ENCODE data around the gene GTF2H2.
"Not testable (repeated sequence)": the region's sequence is repeated elsewhere in the genome, so short reads cannot be mapped to it uniquely, and the experiment has no call there.

Gene GTF2H2

GRCh38 chr5:71013575-71013974 lies 53.9 kb downstream of the GTF2H2 start:
- no peak for DNase-seq (ENCODE audit: low read depth in 2 of 2)

- DNase-seq (ENCODE audit: low read depth in 2 of 2): no peak
Measured at GRCh38 chr5:71011194-71011792, 56.2 kb downstream of the GTF2H2 start.

GRCh38 chr5:71006983-71007382 lies 60.5 kb downstream of the GTF2H2 start:
- not testable (repeated sequence) for DNase-seq (ENCODE audit: low read depth in 2 of 2)

All from stimulated activated CD8-positive, alpha-beta memory T cell treated with anti-CD3 and anti-CD28 coated beads, Interleukin-7, amount 100 ng/mL, for 1 hour (primary cell).